AG10803 (cell line): ENCODE data around the gene RPL41.
A peak's percentile ranks its signal among the peaks of the same experiment; 100 is the strongest.

Source experiments
- DNase-seq: peaks from one replicate; pipeline ENCODE4 v3.0.0; 2010; ENCODE audit warnings: low read depth
- H3K4me3 ChIP-seq: 2 replicates; pipeline ENCODE4 v1.5.1; 2011; ENCODE audit warnings: mild to moderate bottlenecking, low read length, control low read depth
- TF ChIP-seq, protein P1 (sequence below): conservative IDR thresholded peaks from 2 replicates; pipeline ENCODE4 v1.5.1; 2011; ENCODE audit warnings: mild to moderate bottlenecking, low read length, control low read depth, inconsistent platforms

The RPL41 gene

DNA sequence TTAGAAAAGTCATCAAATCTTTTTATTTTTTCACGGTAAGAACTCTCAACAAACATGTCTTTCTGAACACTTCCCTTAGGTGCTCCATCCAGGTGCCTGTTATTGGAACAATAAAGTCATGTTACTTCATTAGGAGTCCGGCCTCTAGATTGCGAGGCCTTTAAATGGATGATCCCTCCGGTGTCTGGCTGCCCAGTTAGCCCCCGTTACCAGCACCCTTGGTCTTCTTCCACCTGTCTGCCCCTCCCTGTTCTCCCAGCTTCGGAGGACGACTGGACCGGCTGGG is 12.7 kb upstream of the RPL41 start:
- H3K4me3 ChIP-seq = peak overlapping the region; percentile 90
- TF ChIP-seq, protein P1, sequence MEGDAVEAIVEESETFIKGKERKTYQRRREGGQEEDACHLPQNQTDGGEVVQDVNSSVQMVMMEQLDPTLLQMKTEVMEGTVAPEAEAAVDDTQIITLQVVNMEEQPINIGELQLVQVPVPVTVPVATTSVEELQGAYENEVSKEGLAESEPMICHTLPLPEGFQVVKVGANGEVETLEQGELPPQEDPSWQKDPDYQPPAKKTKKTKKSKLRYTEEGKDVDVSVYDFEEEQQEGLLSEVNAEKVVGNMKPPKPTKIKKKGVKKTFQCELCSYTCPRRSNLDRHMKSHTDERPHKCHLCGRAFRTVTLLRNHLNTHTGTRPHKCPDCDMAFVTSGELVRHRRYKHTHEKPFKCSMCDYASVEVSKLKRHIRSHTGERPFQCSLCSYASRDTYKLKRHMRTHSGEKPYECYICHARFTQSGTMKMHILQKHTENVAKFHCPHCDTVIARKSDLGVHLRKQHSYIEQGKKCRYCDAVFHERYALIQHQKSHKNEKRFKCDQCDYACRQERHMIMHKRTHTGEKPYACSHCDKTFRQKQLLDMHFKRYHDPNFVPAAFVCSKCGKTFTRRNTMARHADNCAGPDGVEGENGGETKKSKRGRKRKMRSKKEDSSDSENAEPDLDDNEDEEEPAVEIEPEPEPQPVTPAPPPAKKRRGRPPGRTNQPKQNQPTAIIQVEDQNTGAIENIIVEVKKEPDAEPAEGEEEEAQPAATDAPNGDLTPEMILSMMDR = no peak
- no peak for DNase-seq

DNA sequence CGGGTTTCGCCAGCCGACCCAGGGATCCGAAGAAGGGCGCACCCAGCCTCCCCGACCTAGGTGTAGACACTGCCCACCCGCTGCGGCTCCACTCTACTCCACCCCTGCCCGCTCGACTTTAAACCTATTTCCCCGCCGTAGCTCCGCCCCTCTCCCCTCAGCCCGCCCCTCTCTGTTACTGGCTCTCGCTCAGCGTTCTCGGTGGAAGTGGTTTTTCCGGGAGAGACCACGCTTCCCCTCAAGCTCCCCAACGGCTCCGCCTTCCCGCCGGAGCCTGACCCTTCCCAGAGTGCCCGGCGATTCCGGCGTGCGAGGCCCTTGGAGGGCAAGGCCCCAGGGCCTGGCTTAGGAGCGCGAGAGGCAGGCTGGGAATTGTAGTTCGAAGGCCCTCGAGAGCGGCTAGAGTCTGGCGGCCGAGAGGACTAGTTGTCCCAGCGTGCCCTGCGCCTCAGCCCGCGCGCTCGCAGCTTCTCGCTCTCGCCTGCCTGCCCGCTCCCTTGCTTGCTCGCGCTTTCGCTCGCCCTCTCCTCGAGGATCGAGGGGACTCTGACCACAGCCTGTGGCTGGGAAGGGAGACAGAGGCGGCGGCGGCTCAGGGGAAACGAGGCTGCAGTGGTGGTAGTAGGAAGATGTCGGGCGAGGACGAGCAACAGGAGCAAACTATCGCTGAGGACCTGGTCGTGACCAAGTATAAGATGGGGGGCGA is 12.2 kb upstream of the RPL41 start, which contains the start of gene PA2G4:
PA2G4 (plus strand) TSS at position 451 of the 706 bp plus-strand sequence; CDS start at position 630, 179 bp downstream.
- H3K4me3 ChIP-seq = peak within 1 kb of the TSS; percentile 90
- DNase-seq = peak; percentile 98
- TF ChIP-seq, protein P1 = no peak

DNA sequence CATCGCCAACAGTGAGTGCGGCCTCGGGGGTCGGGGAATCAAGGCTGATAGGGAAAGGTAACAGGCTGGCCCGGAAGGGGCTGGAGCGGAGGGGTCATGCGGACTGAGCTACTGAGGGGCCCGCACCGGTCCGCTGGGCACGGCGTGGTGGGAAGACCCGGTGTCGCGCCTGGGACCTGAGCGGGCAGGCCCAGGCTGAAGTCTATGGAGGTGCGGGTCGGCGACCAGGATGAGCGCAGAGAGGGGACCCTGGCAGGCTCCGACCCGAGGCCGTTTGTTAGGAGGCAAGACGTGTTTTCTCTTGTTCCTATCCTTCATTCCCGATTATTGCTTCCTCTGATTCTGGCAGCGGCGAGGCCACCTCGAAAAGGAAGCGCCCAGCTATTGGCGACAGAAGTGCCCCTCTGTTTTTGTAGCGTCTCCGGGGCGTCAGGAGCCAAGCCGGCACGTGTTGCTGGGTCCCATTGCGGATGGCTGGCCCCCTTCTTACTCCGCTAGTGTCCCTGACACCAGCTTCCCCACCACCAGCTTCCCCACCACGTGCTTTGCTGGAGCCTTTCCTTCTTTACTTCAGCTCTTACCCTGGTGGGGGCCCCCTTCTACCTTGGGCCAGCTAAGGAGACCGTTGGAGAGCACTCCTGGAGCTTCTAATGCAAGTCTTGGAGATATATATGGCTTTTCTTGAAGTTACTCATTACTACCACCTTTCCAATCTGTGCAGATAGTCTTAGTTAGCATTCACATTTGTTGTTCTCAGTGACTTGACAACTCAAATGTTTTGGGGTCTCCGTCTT is 11.4 kb upstream of the RPL41 start:
- DNase-seq = peak; percentile 5
- H3K4me3 ChIP-seq = peak overlapping the region; percentile 90
- TF ChIP-seq, protein P1 = no peak

DNA sequence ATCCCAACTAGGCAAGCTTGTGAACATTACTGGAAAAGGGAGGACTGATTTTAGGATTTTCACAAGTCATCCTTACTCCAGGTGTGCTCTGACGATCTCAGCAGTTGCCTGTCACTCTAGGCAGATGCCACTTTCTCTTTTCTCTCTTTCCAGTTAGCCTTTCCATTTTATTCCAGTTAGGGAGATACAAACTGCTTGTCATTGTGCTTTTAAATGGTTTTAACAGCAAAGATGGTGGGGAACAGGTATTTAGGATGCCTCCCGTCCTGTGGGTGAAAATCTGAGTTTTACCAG is 10.9 kb upstream of the RPL41 start:
- TF ChIP-seq, protein P1 = no peak
- DNase-seq = no peak
- peak overlapping the region; percentile 90 for H3K4me3 ChIP-seq

DNA sequence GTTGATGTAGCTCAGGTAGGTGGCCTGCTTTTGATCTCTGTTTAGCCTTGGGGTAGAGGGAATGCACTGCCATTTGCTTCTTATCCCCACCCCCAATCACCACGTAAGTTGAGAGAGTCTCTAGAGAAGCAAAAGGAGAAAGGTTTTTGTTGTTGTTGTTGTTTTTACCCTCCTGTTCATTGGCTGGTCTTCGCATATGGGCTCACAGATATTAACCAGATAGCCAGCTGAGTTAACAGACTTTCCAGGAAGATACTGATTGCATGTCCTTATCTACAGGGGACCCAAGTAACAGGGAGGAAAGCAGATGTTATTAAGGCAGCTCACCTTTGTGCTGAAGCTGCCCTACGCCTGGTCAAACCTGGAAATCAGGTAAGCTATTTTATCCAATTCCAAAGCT is 9.2 kb upstream of the RPL41 start:
- no peak overlapping the region for H3K4me3 ChIP-seq
- TF ChIP-seq, protein P1 = no peak

DNA sequence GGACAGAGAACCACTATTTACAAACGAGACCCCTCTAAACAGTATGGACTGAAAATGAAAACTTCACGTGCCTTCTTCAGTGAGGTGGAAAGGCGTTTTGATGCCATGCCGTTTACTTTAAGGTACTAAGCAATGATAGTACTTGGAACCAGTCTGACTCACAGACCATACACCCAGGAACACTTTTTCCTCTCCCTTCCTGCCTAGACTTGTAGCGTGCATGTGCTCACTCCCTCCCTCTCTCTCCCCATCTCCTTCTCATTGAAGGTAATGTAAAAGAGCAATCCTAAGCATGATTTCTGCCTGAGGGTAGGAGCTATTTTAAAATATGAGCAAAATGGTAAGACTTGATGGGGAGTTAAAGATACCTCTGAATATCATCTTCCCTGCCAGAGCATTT is 5.9 kb upstream of the RPL41 start:
- no peak for DNase-seq

More for the DNA sequence above, 9.2 kb upstream of the RPL41 start:
- no peak for DNase-seq

More for the DNA sequence above, 5.9 kb upstream of the RPL41 start:
- H3K4me3 ChIP-seq = no peak overlapping the region
- TF ChIP-seq, protein P1 = no peak
